ENCODE data around the gene TBC1D17.
A peak's percentile ranks its signal among the peaks of the same experiment; 100 is the strongest.

The TBC1D17 gene

DNA sequence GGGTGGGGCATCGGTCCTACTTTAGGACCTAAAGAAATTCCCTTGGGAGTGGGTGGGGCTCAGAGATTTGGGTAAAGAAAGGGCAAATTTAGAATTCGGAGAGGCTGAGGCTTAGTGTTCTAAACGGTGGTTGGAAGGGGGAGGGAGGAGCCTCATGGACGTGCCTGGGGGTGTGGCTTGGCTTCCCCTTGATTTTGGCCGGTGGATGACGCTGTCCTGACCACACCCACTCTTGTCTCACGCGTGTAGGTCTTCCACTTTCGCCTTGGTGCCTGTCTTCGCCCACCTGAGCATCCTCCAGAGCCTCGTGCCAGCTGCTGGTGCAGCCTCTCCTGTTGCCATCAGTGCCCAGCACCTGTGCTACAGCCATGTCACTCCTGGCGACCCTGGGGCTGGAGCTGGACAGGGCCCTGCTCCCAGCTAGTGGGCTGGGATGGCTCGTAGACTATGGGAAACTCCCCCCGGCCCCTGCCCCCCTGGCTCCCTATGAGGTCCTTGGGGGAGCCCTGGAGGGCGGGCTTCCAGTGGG lies 53.0 kb downstream of the TBC1D17 start:
- H3K27me3 ChIP-seq (ENCODE audit: control insufficient read depth in 1 of 2, insufficient read depth in 2 of 2, low read length in 2 of 2): no peaks in the 10 kb centered on the region
- peak overlapping the region in 1 of 2 donors; percentile 73 for H3K4me3 ChIP-seq (ENCODE audit: low read depth in 1 of 2, low read length in 2 of 2)
- peaks cover 11% of the 10 kb centered on the region for H3K4me1 ChIP-seq (ENCODE audit: insufficient read depth, low read length)
- H3K9ac ChIP-seq (ENCODE audit: low read length): no peak overlapping the region
- peaks cover 18% of the 10 kb centered on the region for H3K36me3 ChIP-seq (ENCODE audit: insufficient read depth, low read length)
- no peaks in the 10 kb centered on the region for H3K9me3 ChIP-seq (ENCODE audit: low read length)
- no peak overlapping the region for H3K27ac ChIP-seq (ENCODE audit: low read depth, low read length)

GRCh38 chr19:49931293-49932040 lies 54.0 kb downstream of the TBC1D17 start:
- Histone ChIP-seq H3K4me3 (ENCODE audit: low read depth in 1 of 2, low read length in 2 of 2) (no peak overlapping the region), H3K27me3 (ENCODE audit: control insufficient read depth in 1 of 2, insufficient read depth in 2 of 2, low read length in 2 of 2) (no peaks in the 10 kb centered on the region), H3K4me1 (ENCODE audit: insufficient read depth, low read length) (peaks cover 10% of the 10 kb centered on the region), H3K36me3 (ENCODE audit: insufficient read depth, low read length) (peaks cover 14% of the 10 kb centered on the region), H3K27ac (ENCODE audit: low read depth, low read length) (no peak overlapping the region), H3K9me3 (ENCODE audit: low read length) (no peaks in the 10 kb centered on the region), H3K9ac (ENCODE audit: low read length) (no peak overlapping the region)

DNA sequence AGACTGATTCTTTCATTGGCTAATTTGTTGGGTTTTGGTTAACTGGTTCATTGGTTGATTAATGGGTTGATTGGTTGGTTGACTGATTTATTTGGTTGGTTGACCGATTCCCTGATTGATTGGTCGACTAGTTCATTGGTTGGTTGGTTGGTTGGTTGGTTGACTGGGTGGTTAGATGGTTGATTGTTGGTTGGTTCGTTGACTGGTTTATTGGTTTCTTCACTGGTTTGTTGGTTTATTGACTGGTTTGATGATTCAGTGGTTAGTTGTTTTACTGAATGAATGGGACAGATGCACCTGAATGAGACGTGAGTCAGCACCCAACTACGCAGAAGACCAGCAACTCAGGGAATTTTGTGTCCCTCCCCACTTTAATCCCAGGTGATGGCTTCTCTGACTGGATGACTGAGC lies 54.5 kb downstream of the TBC1D17 start:
- no peak overlapping the region for H3K27ac ChIP-seq (ENCODE audit: low read depth, low read length)
- peaks cover 10% of the 10 kb centered on the region for H3K4me1 ChIP-seq (ENCODE audit: insufficient read depth, low read length)
- H3K4me3 ChIP-seq (ENCODE audit: low read depth in 1 of 2, low read length in 2 of 2): no peak overlapping the region
- no peaks in the 10 kb centered on the region for H3K27me3 ChIP-seq (ENCODE audit: control insufficient read depth in 1 of 2, insufficient read depth in 2 of 2, low read length in 2 of 2)
- H3K9ac ChIP-seq (ENCODE audit: low read length): no peak overlapping the region
- H3K36me3 ChIP-seq (ENCODE audit: insufficient read depth, low read length): peaks cover 8% of the 10 kb centered on the region
- H3K9me3 ChIP-seq (ENCODE audit: low read length): no peaks in the 10 kb centered on the region

- H3K4me3 ChIP-seq (ENCODE audit: low read depth in 1 of 2, low read length in 2 of 2): no peak overlapping the region
- no peak overlapping the region for H3K27ac ChIP-seq (ENCODE audit: low read depth, low read length)
- peaks cover 7% of the 10 kb centered on the region for H3K4me1 ChIP-seq (ENCODE audit: insufficient read depth, low read length)
- H3K36me3 ChIP-seq (ENCODE audit: insufficient read depth, low read length): peaks cover 1% of the 10 kb centered on the region
- H3K9ac ChIP-seq (ENCODE audit: low read length): no peak overlapping the region
- no peaks in the 10 kb centered on the region for H3K9me3 ChIP-seq (ENCODE audit: low read length)
- no peaks in the 10 kb centered on the region for H3K27me3 ChIP-seq (ENCODE audit: control insufficient read depth in 1 of 2, insufficient read depth in 2 of 2, low read length in 2 of 2)
These were observed 55.2 kb downstream of the TBC1D17 start for GRCh38 chr19:49932731-49933131.

DNA sequence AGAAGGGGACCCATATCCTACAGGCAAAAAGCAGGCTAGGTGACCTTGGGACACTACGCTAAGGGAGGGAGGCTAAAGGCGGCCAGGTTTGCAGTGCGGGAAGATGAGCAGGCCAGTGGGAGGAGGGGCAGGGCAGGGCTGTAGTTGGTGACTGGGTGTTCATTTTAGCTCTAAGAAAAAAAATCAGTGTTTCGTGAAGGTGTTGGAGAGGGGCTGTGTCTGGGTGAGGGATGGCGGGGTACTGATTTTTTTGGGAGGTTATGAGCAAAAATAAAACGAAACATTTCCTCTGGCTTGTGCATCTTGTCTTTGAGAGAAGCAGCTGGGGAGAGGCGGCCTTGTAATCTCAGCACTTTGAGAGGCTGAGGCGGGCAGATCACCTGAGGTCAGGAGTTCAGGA lies 56.1 kb downstream of the TBC1D17 start:
- Histone ChIP-seq H3K36me3 (ENCODE audit: insufficient read depth, low read length) (no peaks in the 10 kb centered on the region), H3K4me1 (ENCODE audit: insufficient read depth, low read length) (peaks cover 5% of the 10 kb centered on the region), H3K9me3 (ENCODE audit: low read length) (no peaks in the 10 kb centered on the region), H3K9ac (ENCODE audit: low read length) (no peak overlapping the region), H3K27me3 (ENCODE audit: control insufficient read depth in 1 of 2, insufficient read depth in 2 of 2, low read length in 2 of 2) (peaks cover 0 to 3% of the 10 kb centered on the region in 2 donors), H3K4me3 (ENCODE audit: low read depth in 1 of 2, low read length in 2 of 2) (no peak overlapping the region), H3K27ac (ENCODE audit: low read depth, low read length) (no peak overlapping the region)

GRCh38 chr19:49936549-49936948 lies 59.0 kb downstream of the TBC1D17 start:
- Histone ChIP-seq H3K4me3 (ENCODE audit: low read depth in 1 of 2, low read length in 2 of 2) (no peak overlapping the region), H3K9me3 (ENCODE audit: low read length) (no peaks in the 10 kb centered on the region), H3K36me3 (ENCODE audit: insufficient read depth, low read length) (no peaks in the 10 kb centered on the region), H3K27ac (ENCODE audit: low read depth, low read length) (no peak overlapping the region), H3K27me3 (ENCODE audit: control insufficient read depth in 1 of 2, insufficient read depth in 2 of 2, low read length in 2 of 2) (peaks cover 0 to 9% of the 10 kb centered on the region in 2 donors), H3K4me1 (ENCODE audit: insufficient read depth, low read length) (peaks cover 5% of the 10 kb centered on the region), H3K9ac (ENCODE audit: low read length) (no peak overlapping the region)

DNA sequence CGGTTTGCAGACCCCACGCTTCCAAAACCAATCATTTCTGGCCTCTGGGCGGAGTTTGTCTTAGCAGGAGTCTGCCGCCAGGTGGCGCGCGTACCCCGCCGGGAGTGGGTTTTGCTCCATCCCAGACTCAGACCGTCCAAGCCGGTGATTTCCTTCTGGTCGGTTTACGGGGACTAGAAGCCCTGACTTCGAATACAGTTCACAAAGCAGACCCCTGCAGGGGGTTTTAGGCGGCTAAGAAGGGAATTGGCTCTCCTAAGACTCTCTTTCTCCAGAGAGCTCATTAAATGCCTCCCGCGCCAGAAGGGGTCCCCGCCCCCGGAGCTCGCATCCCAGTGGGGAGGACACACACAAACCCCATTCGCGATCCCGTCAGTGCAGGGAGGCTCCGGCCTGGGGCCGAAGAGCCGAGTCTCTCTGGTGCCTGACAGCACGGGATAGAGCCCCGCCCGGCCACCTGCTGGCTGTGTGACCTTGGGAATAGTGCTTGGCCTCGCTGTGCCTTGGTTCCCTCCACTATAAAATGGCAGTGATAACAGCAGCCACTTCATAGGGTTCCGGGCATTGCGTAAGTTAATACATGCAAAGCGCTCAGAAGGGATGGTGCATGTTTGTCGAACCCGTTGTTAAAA lies 60.4 kb downstream of the TBC1D17 start:
- no peaks in the 10 kb centered on the region for H3K9me3 ChIP-seq (ENCODE audit: low read length)
- H3K36me3 ChIP-seq (ENCODE audit: insufficient read depth, low read length): no peaks in the 10 kb centered on the region
- H3K4me1 ChIP-seq (ENCODE audit: insufficient read depth, low read length): peaks cover 5% of the 10 kb centered on the region
- H3K27ac ChIP-seq (ENCODE audit: low read depth, low read length): no peak overlapping the region
- H3K4me3 ChIP-seq (ENCODE audit: low read depth in 1 of 2, low read length in 2 of 2): peak overlapping the region; percentile 32 to 43
- no peak overlapping the region for H3K9ac ChIP-seq (ENCODE audit: low read length)
- H3K27me3 ChIP-seq (ENCODE audit: control insufficient read depth in 1 of 2, insufficient read depth in 2 of 2, low read length in 2 of 2): peaks cover 0 to 9% of the 10 kb centered on the region in 2 donors

Data from muscle layer of colon (tissue), 2 donors.